Posterior vena cava (tissue), 2 donors: ENCODE results near the gene WDFY2. TPM values are rescaled to one million over a fixed set of nuclear protein-coding genes. Genes with fewer than 3 reads are reported as not detected.
A peak's percentile ranks its signal among the peaks of the same experiment; 100 is the strongest.

Source experiments
- DNase-seq: peaks from one replicate; pipeline ENCODE4 v3.0.0-alpha.2; 2020; ENCODE audit warnings: low spot score
- intact Hi-C, 2 donors: fragments of 100-400 bp; cut with DNase I; formaldehyde crosslinking; loops; one replicate each; pipeline versions ENCODE4 v1.14.1 to v1.14.2; 2022 to 2023
- total RNA-seq, 2 donors: library from RNA; stranded (reverse); fragmentation: NEBNext Ultra II Directional; extraction: Animal tissue kit (Norgen Biotek cat#: 25700); gene quantifications; one replicate each; pipeline ENCODE4 v1.2.1, GENCODE V29; 2021
- donor health status: DM: yes; HTN: yes; CAD: no.
- donor health status: DM: yes; HTN: yes; CAD: no.

The WDFY2 gene
- total RNA-seq, 2 donors from 2014 or later, result 10.6 to 13.0 TPM

DNA sequence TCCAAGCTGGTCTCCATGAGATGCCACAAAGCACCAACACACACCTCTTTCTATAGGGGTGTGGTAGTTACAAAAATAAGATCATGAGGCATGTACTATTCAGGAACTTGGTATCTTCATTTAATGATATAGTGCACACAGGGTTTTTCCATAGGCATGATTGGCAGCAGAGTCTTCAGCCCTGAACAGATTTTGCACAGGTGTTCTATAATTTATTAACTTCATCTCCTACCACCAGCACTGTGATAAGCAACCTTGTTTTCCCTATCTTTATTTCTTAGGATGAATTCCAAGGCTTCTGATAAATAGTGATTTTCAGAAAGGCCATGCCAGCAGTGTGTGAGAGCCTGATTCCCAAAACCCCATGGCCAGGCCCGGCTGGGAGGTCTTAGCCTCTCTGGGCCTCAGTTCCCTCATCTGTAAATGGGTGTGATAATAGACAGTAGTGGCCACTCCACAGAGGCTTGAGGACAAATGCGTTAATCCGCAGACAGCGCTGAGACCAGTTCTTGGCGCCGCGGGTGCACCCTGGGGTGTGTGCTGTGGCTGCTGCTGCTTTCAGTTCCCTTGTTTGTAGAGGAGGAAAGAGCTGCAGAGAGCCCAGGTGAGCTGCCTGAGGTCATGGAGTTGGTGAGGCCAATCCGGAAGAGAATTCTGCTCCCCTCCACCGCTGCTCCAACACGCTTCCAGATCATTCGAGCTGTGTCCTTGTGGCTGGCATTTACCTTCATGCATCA is 186.6 kb downstream of the WDFY2 start:
- intact Hi-C loops, result no loop called here
- DNase-seq, result no peak

GRCh38 chr13:51771418-51772104 is 187.3 kb downstream of the WDFY2 start:
- DNase-seq, result no peak
- intact Hi-C loops, result no loop called here

- intact Hi-C loops, result no loop called here
- DNase-seq, result no peak
Measured at GRCh38 chr13:51772105-51772455, 187.8 kb downstream of the WDFY2 start.

- no peak for DNase-seq
- intact Hi-C loops, result no loop called here
Measured at GRCh38 chr13:51772781-51773180, 188.5 kb downstream of the WDFY2 start.

GRCh38 chr13:51773515-51773914 is 189.3 kb downstream of the WDFY2 start:
- intact Hi-C loops, result no loop called here
- DNase-seq, result no peak

GRCh38 chr13:51776179-51776578 is 191.9 kb downstream of the WDFY2 start:
- no peak for DNase-seq
- intact Hi-C loops, result no loop called here

DNA sequence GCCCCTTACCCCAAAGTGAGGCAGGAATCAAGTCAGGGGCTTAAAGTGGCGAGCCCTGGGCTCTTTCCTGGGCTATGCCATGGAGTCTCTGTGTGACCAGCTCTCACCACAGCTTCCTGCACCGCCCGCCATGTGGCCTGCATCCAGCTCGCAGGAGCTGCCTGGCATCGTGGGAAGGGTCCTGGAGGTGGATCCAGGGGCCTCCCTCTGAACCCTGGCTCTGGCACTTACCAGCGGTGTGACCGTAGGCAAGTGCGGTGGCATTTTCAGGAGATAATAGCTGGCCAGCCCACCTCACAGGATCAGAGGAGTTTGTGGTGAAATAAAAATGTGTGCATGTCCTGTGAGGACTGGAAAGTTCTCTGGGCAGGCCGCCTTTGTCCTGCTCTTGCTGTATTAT is 193.7 kb downstream of the WDFY2 start:
- no peak for DNase-seq
- intact Hi-C loops, result no loop called here

GRCh38 chr13:51778392-51778791 is 194.1 kb downstream of the WDFY2 start:
- no peak for DNase-seq
- intact Hi-C loops, result no loop called here

GRCh38 chr13:51780099-51780498 is 195.8 kb downstream of the WDFY2 start:
- DNase-seq, result no peak
- intact Hi-C loops, result loop anchor here in 1 of 2 donors (5.0 kb wide), 1 partner anchor 778 kb away; no protein-coding TSS in a partner anchor

- DNase-seq, result no peak
- intact Hi-C loops, result loop anchor here in 1 of 2 donors (5.0 kb wide), 1 partner anchor 779 kb away; no protein-coding TSS in a partner anchor
Measured at GRCh38 chr13:51781246-51782022, 197.2 kb downstream of the WDFY2 start.

GRCh38 chr13:51782026-51782710 is 197.9 kb downstream of the WDFY2 start:
- no peak for DNase-seq
- intact Hi-C loops, result loop anchor here in 1 of 2 donors (5.0 kb wide), 1 partner anchor 780 kb away; no protein-coding TSS in a partner anchor

DNA sequence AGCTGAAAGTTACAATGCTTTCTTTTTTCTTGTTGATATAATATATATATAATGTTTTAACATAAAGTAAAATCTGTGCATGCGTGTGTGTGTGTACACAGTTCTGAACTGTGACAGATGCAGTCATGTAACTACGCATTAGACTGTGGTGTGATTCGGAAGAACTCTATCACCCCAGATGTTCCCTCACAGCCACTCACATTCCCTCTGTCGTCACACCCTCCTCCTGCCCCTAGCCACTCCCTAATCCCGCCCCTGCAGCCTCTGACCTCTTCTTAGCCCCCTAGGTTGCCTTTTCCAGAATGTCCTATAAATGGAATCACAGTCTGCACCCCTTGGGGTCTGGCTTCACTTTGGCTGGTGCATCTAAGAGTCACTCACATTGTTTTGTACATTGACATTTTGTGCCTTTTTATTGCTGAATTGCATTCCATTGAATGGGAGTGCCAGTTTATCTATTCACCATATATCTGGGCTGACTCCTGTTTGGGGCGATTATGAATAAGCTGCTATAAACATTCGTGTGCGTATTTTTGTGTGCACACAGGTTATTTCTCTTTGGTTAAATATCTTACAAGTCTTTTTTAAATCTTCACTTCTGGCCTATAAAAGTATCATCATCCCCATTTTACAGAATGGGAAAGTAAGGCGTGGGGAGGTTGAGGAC is 199.3 kb downstream of the WDFY2 start:
- no peak for DNase-seq
- intact Hi-C loops, result loop anchor here in 1 of 2 donors (5.0 kb wide), 1 partner anchor 781 kb away; no protein-coding TSS in a partner anchor

- intact Hi-C loops, result loop anchor here in 1 of 2 donors (5.0 kb wide), 1 partner anchor 782 kb away; no protein-coding TSS in a partner anchor
Measured at GRCh38 chr13:51784097-51784496, 199.8 kb downstream of the WDFY2 start.

GRCh38 chr13:51785712-51786424 is 201.6 kb downstream of the WDFY2 start:
- peak; percentile 85 for DNase-seq
- intact Hi-C loops, result no loop called here

More at GRCh38 chr13:51784097-51784496, 199.8 kb downstream of the WDFY2 start:
- DNase-seq, result no peak

GRCh38 chr13:51786425-51787265 is 202.4 kb downstream of the WDFY2 start:
- no peak for DNase-seq
- intact Hi-C loops, result no loop called here

- intact Hi-C loops, result no loop called here
- DNase-seq, result no peak
Measured at GRCh38 chr13:51793570-51794271, 209.5 kb downstream of the WDFY2 start.

DNA sequence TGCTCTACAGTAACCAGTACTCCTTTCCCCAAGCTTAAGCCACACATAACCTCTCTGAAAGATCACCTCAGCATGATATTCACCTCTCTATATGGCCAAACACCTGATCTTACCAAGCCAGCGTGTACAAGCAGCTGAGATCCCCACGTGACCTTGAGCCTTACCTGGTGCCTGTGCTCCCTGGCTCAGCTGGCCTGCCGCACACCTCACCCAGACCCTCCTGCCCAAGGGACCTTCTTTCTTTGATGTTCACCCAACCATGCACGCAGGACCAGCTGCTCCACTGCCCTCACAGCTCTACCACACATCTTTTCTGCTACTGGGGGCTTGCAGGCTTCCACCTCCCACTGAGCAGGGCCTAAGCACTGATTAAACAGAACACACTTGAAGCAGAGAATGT is 210.7 kb downstream of the WDFY2 start:
- intact Hi-C loops, result no loop called here
- no peak for DNase-seq
